ENCODE measurements around the gene TARDBP.

GRCh38 chr1:11064942-11065341, 52.5 kb downstream of the TARDBP start:
- TF ChIP-seq REST (IDR thresholded peaks at IDR 0.05; ENCODE audit: borderline replicate concordance) (no peak), EZH2 (IDR thresholded peaks at IDR 0.05; ENCODE audit: borderline replicate concordance, insufficient read depth, low read length, poor library complexity, severe bottlenecking) (no peak), CTCF (IDR thresholded peaks at IDR 0.05; ENCODE audit: poor library complexity, severe bottlenecking) (no peak)

Data from neural cell (in vitro differentiated cells).